BJ (cell line): ENCODE measurements around the gene DCTPP1. TPM values are rescaled to one million over a fixed set of nuclear protein-coding genes. Genes with fewer than 3 reads are reported as not detected.
A peak's percentile ranks its signal among the peaks of the same experiment; 100 is the strongest.

Source experiments
- CTCF ChIA-PET: fragments of 350-600 bp; formaldehyde crosslinking; extraction: SDS; loops from one replicate; lab custom pipeline; 2021; ENCODE audit warnings: antibody characterized with exemption, inconsistent platforms; lab: Yijun Ruan, JAX
- POLR2A ChIA-PET: fragments of 300-600 bp; sonication (Branson Sonifier 250); formaldehyde crosslinking; extraction: SDS; loops from one replicate; lab custom pipeline; 2021; ENCODE audit warnings: antibody characterized with exemption; lab: Charles Lee
- DNase-seq: peaks from one replicate; pipeline ENCODE4 v3.0.0-alpha.2; 2011; ENCODE audit warnings: low read depth
- H3K27me3 ChIP-seq: 2 replicates; pipeline ENCODE4 v1.6.0; 2011; ENCODE audit warnings: low read length; ENCODE audit not compliant: control insufficient read depth, insufficient read depth
- H3K36me3 ChIP-seq: 2 replicates; pipeline ENCODE4 v1.5.1; 2011; ENCODE audit warnings: low read length; ENCODE audit not compliant: control insufficient read depth, insufficient read depth
- H3K4me3 ChIP-seq: 2 replicates; pipeline ENCODE4 v1.5.1; 2011; ENCODE audit warnings: low read depth, mild to moderate bottlenecking, control low read depth, low read length
- polyA plus RNA-seq: library from polyadenylated mRNA; depleted of rRNA; stranded (reverse); fragments of >200 nt; gene quantifications from 2 replicates; pipeline ENCODE4 v1.2.3, GENCODE V29; 2011
- TF ChIP-seq, protein P1 (sequence below): IDR thresholded peaks from 2 replicates; pipeline ENCODE4 v1.5.1; 2011; ENCODE audit warnings: low read depth, mild to moderate bottlenecking, control low read depth, inconsistent platforms, low read length, moderate library complexity; ENCODE audit not compliant: insufficient read depth

The DCTPP1 gene
- polyA plus RNA-seq, 1 experiment: 33.9 TPM

DNA sequence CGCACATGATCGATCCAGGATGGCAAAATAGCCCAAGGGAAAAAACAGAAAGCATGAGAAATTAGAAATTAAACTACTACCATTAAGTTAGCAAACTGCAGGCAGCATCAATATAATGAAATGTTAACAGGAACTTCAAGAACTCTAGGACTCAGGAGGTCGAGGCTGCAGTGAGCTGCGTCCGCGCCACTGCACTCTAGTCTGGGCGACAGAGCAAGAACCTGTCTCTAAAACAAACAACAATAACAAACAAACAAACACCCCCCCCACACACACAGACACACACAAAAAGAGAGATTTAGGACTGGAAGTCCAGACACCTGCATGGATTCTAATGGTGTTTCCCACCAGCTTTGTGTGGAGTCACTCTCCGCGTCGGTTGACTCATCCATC, 16.4 kb upstream of the DCTPP1 start:
- Histone ChIP-seq H3K4me3 (peak overlapping the region; percentile 72), H3K27me3 (no peaks in the 10 kb centered on the region), H3K36me3 (peaks cover 2% of the 10 kb centered on the region)
- ChIA-PET CTCF (interaction anchor here (1.0 to 2.0 kb wide), 4 partner anchors 11 to 49 kb away, joined by 3 to 9 read pairs (median 4); partner anchors contain the start of gene DCTPP1), POLR2A (no interaction called here)
- no peak for DNase-seq
- TF ChIP-seq, protein P1, sequence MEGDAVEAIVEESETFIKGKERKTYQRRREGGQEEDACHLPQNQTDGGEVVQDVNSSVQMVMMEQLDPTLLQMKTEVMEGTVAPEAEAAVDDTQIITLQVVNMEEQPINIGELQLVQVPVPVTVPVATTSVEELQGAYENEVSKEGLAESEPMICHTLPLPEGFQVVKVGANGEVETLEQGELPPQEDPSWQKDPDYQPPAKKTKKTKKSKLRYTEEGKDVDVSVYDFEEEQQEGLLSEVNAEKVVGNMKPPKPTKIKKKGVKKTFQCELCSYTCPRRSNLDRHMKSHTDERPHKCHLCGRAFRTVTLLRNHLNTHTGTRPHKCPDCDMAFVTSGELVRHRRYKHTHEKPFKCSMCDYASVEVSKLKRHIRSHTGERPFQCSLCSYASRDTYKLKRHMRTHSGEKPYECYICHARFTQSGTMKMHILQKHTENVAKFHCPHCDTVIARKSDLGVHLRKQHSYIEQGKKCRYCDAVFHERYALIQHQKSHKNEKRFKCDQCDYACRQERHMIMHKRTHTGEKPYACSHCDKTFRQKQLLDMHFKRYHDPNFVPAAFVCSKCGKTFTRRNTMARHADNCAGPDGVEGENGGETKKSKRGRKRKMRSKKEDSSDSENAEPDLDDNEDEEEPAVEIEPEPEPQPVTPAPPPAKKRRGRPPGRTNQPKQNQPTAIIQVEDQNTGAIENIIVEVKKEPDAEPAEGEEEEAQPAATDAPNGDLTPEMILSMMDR: no peak

DNA sequence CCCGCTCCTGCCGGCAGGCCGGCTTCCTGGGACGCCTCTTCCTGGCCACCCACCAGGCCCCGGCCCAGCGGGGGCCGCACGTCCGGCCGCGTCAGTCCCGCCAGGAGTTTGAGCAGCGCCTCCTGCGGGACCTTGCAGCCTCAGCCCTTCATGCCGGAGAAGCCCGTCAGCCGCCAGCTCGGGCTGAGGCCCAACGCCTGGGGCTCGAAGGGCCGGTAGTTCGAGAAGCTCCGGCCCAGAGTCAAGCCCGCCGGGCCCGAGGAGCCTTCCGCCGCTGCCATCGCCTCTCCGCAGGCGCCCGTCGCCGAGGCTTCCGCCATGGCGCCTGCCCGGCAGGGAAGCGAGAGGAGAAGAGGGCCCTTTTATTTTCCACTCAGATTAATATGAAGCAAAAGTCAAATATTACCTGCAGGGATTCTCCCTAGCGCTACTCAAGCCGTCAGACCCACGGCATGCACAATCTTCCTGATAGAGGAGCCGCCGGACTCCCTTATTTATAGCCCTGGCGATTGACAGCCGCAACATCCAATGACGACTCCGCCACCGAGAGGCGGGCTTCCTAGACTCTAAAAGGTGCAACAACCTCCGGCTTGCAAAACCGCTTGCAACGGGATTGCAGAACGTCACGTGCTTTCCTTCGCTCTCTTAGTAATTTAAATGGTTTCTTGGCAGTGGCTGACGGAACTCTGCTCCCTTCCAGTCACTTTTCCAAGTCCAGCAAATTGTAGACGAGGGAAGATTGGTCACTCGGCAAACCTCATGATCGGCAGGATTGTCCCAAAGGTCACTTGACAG, 15.8 kb upstream of the DCTPP1 start, which contains the start of gene SEPHS2:
Gene SEPHS2 (minus strand): TSS at position 467 of the 795 bp plus-strand sequence. CDS start 147 bp downstream, at position 320.
- H3K36me3 ChIP-seq: peaks cover 2% of the 10 kb centered on the region
- CTCF ChIA-PET: interaction anchor here (1.0 to 2.0 kb wide), 4 partner anchors 11 to 170 kb away, joined by 3 to 9 read pairs (median 4); partner anchors contain the start of gene DCTPP1
- H3K4me3 ChIP-seq: peak within 1 kb of the TSS; percentile 72
- DNase-seq: peak; percentile 85
- POLR2A ChIA-PET: interaction anchor here (0.6 kb wide), 2 partner anchors 15 to 69 kb away, joined by 3 to 9 read pairs; no protein-coding TSS in a partner anchor
- TF ChIP-seq, protein P1: peak; percentile 64
- H3K27me3 ChIP-seq: no peaks in the 10 kb centered on the region

DNA sequence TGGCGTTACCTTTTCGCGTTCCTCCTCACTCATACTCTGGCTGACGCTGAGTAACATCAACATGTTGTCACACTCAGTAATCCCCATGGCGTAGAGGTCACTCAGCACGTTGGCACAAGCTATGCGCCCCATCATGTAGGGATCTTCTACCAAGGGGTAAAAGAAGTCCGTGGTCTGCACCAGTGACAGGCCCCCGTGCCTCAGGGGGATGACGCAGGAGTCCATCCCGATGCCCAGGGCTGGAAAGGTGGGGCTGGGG, 15.2 kb upstream of the DCTPP1 start:
- ChIA-PET POLR2A (interaction anchor here (0.6 kb wide), 1 partner anchor 70 kb away, joined by 9 read pairs; no protein-coding TSS in a partner anchor), CTCF (interaction anchor here (1.5 to 2.0 kb wide), 3 partner anchors 12 to 170 kb away, joined by 4 to 9 read pairs (median 4); partner anchors contain the start of gene DCTPP1)
- TF ChIP-seq, protein P1: no peak
- Histone ChIP-seq H3K27me3 (no peaks in the 10 kb centered on the region), H3K36me3 (peaks cover 2% of the 10 kb centered on the region), H3K4me3 (peak overlapping the region; percentile 72)
- no peak for DNase-seq

DNA sequence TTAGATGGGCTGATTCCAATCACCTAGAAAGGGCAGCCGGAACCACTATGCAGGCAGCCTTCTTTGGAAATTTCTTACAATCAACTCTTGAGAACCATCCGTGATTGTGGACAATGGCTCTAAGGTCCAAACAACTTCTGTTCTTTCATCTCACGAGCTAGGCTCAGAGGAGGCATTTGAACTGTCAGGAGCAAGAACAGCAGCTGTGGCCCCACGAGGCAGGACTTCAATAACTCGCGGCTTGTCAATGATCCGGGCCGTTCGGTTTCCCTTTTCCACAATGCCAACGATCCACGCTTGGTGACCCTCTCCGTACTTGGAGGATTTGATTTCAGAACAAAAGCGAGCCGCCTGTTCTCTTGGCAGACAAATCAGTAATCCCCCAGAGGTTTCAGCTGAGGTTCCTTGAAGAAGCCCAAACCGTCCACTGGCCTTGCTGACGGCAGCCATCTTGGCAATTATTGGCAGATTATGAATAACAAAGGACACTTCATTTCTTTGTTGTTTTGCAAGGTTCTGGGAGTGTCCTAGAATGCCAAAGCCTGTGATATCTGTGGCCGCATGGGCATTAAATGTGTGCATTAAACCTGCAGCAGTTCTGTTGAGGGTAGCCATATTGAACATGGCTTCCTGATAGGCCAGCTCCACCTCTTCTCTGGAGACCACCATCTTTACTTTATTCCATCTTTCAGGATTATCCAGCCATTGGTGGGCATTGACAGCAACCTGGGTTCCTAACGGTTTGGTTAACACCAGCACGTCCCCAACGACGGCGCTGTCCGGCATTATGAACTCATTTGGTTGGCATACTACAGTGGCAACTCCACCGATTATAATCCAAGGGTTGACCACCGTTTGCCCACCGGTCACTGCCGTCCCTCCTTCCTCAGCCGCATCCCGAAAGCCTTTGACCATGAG, 14.7 kb upstream of the DCTPP1 start:
- DNase-seq: no peak
- ChIA-PET CTCF (interaction anchor here (0.9 to 2.0 kb wide), 4 partner anchors 15 to 185 kb away, joined by 3 to 9 read pairs (median 4); partner anchors contain the start of gene DCTPP1), POLR2A (no interaction called here)
- Histone ChIP-seq H3K27me3 (no peaks in the 10 kb centered on the region), H3K4me3 (peak overlapping the region; percentile 72), H3K36me3 (peaks cover 2% of the 10 kb centered on the region)
- TF ChIP-seq, protein P1: no peak

DNA sequence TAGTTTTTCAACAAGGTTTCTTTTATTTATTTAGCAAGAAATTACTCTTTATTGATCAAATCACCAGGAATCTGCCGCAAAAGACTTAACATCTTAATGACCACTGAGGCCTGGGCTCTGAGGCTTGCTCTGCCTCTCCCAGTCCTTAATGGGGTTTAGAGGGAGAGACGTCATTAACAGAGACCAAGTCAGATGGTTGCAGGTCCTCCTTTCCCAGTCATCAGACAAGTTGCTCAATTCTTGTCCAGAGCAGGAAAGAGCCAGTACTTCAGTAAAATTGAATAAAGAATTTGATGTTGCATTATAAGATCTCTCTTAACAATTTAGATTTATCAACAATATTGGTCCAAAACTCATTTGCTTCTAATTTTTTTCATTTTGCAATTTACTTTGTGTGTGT, 13.8 kb upstream of the DCTPP1 start:
- TF ChIP-seq, protein P1: no peak
- Histone ChIP-seq H3K4me3 (no peak overlapping the region), H3K36me3 (peaks cover 2% of the 10 kb centered on the region), H3K27me3 (no peaks in the 10 kb centered on the region)
- ChIA-PET CTCF (interaction anchor here (0.9 to 1.0 kb wide), 2 partner anchors 50 to 186 kb away, joined by 3 read pairs; no protein-coding TSS in a partner anchor), POLR2A (no interaction called here)
- no peak for DNase-seq
